HG03575 (cell line): Measurements from ENCODE around the gene NFATC2.
"Not testable (repeated sequence)": the region's sequence is repeated elsewhere in the genome, so short reads cannot be mapped to it uniquely, and the experiment has no call there.

Experiments
- ATAC-seq: cut with Tn5 transposase; IDR thresholded peaks from one replicate; pipeline ENCODE4 v1.9.1; 2021; ENCODE audit not compliant: unreplicated experiment, insufficient number of reproducible peaks, low FRiP score; ENCODE audit errors: extremely low read depth

NFATC2 gene

GRCh38 chr20:51486197-51487005, 56.1 kb downstream of the NFATC2 start:
- ATAC-seq = no peak

GRCh38 chr20:51484831-51485230, 57.7 kb downstream of the NFATC2 start:
- ATAC-seq = no peak

GRCh38 chr20:51484141-51484815, 58.2 kb downstream of the NFATC2 start:
- ATAC-seq = no peak

- no peak for ATAC-seq
These were observed 59.6 kb downstream of the NFATC2 start for GRCh38 chr20:51482836-51483473.

- no peak for ATAC-seq
These were observed 61.1 kb downstream of the NFATC2 start for GRCh38 chr20:51481341-51481914.

- peak; percentile 46 for ATAC-seq
These were observed 61.8 kb downstream of the NFATC2 start for GRCh38 chr20:51480507-51481270.

- not testable (repeated sequence) for ATAC-seq
These were observed 66.4 kb downstream of the NFATC2 start for GRCh38 chr20:51476106-51476505.

- no peak for ATAC-seq
These were observed 68.7 kb downstream of the NFATC2 start for GRCh38 chr20:51473771-51474170.

- ATAC-seq = no peak
These were observed 69.3 kb downstream of the NFATC2 start for GRCh38 chr20:51473256-51473655.

- ATAC-seq = no peak
These were observed 71.6 kb downstream of the NFATC2 start for GRCh38 chr20:51470907-51471411.

GRCh38 chr20:51470499-51470820, 72.1 kb downstream of the NFATC2 start:
- no peak for ATAC-seq

GRCh38 chr20:51469578-51470498, 72.7 kb downstream of the NFATC2 start:
- no peak for ATAC-seq

- no peak for ATAC-seq
These were observed 73.5 kb downstream of the NFATC2 start for GRCh38 chr20:51469046-51469445.

GRCh38 chr20:51468636-51469035, 73.9 kb downstream of the NFATC2 start:
- no peak for ATAC-seq

- ATAC-seq = no peak
These were observed 74.4 kb downstream of the NFATC2 start for GRCh38 chr20:51467956-51468626.

GRCh38 chr20:51463998-51464397, 78.5 kb downstream of the NFATC2 start:
- ATAC-seq = no peak

GRCh38 chr20:51463560-51463959, 79.0 kb downstream of the NFATC2 start:
- no peak for ATAC-seq
